GM21786 (cell line): Measurements from ENCODE around the gene MAP3K7CL.
"Not testable (repeated sequence)": the region's sequence is repeated elsewhere in the genome, so short reads cannot be mapped to it uniquely, and the experiment has no call there.

Source experiments
- ATAC-seq: cut with Tn5 transposase; IDR thresholded peaks from one replicate; pipeline ENCODE4 v1.9.1; 2021; ENCODE audit not compliant: unreplicated experiment

Gene MAP3K7CL

DNA sequence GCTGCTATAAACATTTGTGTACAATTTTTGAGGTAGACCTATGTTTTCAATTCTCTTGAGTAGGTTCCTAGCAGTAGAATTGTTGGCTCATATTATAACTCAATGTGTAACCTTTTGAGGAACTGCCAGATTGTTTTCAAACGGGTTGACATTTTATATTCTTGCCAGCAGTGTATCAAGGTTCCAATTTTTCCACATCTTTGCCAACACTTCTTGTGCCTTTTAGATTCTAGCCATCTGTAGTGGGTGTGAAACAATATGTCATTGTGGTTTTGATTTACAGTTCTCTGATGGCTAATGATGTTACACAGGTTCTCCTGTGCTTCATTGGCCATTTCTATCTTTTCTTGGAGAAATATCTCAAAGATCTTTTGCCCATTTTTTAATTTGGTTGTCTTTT lies 36.4 kb downstream of the MAP3K7CL start:
- ATAC-seq: no peak

DNA sequence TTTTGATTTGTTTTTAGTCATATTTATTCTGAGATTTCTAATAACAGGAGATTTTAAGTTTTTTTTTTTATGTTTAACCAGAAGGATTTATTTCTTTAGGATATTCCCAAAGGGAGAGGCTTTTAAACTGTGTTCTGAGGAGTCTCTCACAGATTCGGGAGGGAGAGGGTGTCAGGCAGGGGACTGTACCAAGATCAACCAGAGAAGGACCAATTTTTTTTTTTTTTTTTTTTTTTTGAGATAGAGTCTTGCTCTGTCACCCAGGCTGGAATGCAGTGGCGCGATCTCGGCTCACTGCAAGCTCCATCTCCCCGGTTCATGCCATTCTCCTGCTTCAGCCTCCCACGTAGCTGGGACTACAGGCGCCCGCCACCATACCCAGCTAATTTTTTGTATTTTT lies 37.0 kb downstream of the MAP3K7CL start:
- not testable (repeated sequence) for ATAC-seq

DNA sequence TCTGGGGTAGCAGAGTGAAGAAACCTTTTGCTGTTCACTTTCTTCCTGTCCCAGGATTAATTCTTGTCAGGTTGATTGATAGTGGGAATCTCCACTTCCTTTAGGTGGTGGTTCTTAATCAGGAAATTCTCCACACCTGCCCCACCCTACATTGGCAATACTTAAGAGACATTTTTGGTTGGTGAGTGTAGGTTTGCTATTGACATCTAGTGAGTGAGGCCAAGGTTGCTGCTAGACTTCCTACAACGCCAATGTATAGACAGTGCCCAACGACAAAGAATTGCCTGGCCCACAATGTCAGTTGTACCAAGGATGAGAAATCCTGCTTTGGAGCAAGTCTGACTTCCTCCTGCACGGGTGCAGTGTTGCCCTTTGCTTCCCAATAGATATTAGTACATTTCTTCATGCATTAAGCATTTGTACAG lies 38.5 kb downstream of the MAP3K7CL start:
- no peak for ATAC-seq

DNA sequence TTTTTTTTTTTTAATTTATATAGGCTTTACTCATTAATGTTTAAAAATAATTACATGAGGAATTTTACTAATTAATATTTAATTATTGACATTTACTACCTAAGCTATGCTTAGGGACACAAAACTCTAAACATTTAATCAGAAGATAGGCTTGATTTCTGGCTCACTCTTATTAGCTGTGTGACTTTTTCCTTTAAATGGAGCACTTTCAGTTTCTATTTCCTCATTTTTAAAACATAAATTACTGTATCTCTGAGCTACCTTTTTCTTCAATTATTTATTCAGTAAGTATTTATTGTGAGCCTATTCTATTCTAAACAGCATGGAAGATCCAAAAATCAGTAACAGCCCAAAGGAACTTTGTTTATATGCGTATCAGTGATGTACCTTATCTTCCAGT lies 40.5 kb downstream of the MAP3K7CL start:
- no peak for ATAC-seq

DNA sequence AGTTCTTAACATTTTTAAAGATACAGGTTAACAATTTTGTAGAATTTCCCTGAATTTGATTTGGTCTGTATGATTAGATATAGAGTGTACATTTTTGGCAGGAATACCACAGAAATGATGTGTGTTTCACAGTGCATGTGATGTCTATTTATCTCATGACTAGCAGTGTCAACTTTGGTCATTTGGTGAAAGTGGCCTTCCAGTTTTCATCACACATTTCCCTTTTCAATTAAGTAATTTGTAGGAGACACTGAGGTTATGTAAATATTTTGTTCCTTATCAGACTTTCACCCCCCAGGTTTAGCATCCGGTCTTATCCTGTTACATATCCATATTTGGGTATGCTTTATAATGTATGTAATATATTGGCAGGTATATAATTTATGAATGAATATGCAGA lies 41.8 kb downstream of the MAP3K7CL start:
- ATAC-seq: no peak

DNA sequence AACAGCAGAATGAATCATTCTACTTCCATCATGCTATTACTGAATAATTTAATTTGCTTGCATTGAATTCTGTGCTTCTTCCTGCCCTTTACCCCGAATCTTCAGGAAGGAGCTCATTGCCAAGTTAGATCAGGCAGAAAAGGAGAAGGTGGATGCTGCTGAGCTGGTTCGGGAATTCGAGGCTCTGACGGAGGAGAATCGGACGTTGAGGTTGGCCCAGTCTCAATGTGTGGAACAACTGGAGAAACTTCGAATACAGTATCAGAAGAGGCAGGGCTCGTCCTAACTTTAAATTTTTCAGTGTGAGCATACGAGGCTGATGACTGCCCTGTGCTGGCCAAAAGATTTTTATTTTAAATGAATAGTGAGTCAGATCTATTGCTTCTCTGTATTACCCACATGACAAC lies 44.2 kb downstream of the MAP3K7CL start:
- ATAC-seq: no peak

DNA sequence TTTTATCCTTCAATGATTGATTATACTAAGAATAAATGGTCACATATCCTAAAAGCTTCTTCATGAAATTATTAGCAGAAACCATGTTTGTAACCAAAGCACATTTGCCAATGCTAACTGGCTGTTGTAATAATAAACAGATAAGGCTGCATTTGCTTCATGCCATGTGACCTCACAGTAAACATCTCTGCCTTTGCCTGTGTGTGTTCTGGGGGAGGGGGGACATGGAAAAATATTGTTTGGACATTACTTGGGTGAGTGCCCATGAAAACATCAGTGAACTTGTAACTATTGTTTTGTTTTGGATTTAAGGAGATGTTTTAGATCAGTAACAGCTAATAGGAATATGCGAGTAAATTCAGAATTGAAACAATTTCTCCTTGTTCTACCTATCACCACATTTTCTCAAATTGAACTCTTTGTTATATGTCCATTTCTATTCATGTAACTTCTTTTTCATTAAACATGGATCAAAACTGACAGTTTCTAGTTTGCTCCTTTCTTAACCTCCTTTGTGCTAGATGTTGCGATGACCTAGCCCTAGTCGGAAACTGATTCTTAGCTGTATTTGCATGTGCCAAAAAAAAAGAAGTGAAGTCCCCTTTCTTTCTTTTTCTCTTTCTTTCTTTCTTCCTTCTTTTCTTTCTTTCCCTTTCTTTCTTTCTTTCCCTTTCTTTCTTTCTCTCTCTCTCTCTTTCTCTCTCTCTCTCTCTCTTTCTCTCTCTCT lies 45.1 kb downstream of the MAP3K7CL start:
- ATAC-seq: no peak

DNA sequence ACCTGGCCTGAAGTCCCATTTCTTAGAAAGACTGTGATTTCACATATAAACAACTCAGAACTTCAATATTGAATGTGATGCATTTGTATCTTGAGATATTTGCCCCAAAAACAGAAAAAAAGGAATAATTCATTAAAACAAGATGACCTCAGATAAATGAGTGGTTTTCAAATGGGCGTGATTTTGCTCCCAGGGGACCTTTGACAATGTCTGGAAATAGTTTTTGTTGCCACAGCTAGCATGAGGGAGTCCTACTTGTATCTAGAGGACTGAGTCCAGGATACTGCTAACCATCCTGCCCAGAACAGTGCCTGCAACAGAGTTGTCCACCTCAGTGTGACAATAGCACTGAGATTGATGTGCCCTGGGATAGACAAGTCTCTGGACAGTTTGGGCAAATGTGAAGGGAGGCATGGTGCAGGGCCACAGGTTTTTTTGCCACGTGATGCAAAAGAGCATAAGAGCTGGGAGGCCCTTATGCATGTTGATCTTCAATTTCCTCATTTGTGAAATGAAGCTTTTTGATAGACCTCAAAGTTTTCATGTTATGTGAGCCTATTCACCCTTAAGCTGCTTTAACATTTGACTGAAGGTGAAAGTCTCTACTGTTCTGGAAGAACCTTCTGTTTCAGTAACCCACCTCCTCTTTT lies 46.2 kb downstream of the MAP3K7CL start:
- no peak for ATAC-seq

DNA sequence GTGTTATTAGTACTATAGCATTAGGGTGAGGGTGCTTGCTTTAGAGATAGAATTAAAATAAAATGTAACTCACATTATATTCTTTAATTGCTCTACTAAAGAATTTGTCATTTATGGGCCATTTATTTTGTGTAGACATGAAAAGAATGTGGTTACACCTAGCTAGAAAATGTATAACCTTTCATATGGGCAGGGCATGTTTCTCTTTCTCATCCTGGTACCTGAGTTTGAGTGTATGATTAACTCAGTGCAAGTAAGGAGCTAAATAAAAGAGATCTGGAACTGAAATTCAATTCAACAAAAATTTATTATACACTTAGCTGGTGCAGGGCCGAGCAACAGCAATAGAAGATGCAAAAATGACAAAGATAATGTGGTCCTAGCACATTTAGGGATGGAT lies 47.4 kb downstream of the MAP3K7CL start:
- no peak for ATAC-seq

DNA sequence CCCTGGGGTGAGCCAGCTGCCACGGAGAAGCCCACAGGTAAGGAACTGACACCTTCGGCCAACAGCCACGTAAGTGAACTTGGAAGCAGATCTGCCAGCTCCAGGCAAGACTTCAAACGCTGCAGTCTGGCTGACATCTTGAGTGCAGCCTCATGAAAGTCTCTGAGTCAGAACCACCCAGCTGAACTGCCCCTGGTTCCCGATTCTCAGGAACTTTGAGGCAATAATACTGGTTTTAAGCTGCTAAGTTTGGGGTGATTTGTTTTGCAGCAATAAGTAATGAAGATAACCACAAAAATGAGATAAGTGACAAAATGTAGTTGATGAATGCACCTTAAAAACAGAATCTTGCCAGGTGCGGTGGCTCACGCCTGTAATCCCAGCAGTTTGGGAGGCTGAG lies 48.5 kb downstream of the MAP3K7CL start:
- ATAC-seq: no peak

DNA sequence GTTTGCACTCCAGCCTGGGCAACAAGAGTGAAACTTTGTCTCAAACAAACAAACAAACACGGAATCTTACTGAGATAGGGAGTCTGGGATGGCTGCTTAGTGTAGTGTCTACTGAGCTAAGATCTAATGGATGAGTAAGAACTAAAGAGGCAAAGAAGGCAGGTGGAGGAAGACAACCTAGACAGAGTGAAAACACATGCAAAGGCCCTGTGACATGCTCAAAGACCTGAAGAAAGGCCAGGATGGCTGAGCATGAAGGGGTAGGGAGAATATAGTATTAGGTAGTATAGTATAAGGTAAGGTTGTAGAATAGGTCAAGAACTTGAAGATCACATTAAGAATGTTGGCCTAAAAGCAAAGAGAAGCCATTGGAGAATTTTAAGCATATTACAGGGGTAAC lies 49.1 kb downstream of the MAP3K7CL start:
- ATAC-seq: no peak

DNA sequence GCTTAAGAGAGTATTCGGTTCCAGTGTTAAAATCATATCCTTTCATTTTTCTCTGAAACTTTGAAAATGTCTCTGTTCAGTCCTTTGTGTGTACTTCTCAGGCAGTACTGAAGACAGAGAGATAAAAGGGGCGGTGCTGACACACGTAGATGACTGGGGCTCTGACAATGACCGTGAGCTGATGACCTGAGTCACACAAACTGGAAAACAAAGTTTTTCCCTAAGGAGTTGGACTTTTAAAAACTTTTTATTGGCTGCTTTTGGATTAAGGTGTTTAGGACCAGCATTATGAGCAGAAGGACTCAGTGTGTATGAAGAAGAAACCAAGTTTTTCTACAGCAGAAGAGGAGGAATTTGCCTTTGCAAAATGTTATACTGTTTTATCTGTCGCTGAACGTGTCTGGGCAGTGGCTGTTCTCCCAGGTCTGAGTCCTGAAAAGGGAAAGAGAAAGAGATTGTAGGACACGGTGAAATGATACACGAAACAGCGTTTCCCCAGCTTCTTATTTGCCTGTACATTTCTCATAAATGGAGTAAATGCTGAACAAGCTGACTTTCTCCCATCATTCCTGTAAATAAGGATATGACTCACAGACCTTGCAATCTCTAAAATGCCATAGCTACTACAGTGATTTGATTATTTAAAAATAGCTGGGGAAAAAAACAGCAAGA lies 51.5 kb downstream of the MAP3K7CL start:
- no peak for ATAC-seq

DNA sequence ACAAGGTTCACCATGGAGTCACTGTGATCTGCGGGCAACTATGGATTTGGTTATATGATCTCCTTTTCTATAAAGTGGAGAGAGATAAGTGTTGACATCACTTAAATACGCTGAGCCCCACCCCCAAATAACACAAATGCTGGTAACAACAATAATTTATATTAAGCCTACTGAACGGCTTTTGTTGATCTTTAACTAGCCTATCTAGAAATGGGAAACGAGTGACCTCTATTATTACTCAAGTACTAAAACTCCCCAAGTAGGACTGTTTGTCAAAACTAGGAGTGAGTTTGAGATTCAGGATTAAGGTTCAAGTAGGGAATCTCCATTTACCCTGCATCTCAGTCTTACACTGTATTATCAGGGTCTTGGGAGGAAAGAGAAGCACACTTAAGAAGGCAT lies 52.2 kb downstream of the MAP3K7CL start:
- no peak for ATAC-seq

DNA sequence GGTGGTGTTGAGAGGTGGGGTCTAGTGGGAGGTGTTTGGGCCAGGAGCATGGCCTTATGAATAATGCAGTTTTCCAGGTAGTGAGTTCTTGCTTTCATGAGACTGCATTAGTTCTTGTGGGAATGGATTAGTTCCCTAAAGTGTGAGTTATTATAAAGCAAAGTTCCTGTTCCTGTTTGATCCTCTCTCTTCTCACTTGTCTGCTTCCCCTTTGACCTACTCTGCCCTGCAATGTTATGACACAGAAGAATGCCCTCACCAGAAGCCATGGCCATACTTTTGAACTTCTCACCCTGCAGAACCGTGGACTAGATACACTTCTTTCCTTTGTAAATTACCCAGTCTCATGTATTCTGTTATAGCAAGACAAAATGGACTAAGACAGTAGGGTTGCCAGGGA lies 53.6 kb downstream of the MAP3K7CL start:
- ATAC-seq: no peak

DNA sequence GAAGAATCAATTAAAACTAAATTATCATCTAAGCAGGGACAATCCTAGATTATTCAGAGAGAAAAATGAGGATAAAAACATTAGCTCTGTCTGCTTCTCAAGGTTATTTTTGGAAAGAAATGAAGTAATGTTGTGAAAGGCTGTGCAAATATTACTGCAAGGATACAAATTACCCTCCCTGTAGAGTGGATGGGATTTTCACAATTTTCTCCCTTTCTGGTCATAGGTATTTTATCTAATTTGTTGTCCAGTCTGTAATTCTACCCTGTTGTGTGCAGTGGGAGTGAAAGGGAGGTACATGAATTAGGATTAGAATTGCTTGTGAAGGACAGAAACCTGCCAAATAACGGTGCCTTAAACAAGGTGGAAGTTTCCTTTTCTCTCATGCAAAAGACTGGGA lies 54.7 kb downstream of the MAP3K7CL start:
- no peak for ATAC-seq

DNA sequence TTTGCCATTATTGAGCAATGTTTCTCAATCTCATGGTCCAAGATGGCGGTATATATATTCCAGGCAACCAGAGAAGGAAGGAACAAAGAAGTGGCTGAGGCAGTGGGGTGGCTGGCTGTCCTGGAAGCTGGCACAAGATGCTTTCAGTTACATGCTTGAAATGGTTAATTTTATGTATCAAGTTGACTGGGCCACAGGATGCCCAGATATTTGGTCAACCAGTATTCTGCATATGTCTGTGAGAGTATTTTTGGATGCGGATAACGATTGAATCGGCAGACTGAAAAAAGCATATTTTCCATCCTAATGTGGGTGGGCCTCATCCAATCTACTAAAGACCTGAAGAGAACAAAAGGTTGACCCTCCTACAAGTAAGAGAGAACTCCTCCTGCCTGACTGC lies 55.2 kb downstream of the MAP3K7CL start:
- no peak for ATAC-seq

DNA sequence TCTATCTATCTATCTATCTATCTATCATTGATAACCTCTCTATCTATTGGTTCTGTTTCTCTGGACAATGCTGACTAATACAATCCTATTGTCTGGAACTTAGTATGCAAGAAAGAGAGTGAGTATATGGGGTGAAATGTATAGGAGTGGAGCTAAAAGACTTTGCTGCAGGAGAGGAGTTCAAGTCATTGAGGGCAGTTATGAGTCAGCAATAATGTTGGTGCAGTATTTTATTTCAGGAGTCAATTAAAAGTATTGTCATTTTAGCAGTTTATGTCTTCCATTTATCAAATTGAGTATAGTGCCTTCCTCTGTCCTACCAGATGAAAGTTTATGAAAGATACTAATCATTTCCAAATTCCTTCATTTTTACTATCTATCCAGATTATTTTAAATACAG lies 55.8 kb downstream of the MAP3K7CL start:
- ATAC-seq: no peak

DNA sequence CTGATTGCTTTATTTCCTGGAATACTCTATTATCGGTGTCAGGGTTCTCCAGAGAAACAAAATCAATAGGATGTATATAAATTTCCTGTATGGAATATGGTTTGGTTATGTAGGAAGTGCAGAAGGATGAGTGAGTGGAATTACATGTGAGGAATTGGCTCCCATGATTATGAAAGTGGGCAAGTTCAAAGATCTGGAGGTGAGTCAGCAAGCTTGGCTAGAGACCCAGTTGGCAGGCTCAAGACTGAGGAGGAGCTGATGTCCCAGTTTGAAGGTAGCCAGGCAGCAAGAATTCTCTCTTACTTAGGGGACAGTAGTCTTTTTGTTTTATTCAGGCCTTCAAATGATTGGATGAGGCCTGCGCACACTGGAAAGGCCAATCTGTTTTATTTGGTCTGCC lies 57.5 kb downstream of the MAP3K7CL start:
- no peak for ATAC-seq

DNA sequence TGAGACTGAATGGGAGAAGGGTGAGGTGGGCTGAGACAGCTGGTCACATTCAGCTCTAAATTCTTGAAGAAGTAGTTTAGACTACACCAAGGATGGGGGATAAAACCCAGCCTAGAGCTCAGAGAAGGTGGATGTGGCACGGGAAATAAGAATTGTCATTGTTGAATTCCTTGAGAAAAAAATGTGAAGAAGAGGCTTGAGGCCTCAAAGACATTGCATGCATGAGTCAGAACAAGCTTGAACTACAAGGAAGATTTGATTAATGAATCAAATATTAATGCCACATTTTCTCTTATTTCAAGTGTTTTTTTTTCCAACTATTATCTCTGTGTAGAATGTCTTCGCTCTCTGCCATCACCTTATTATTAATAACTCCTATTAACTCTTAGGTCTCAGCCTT lies 58.9 kb downstream of the MAP3K7CL start:
- ATAC-seq: no peak

DNA sequence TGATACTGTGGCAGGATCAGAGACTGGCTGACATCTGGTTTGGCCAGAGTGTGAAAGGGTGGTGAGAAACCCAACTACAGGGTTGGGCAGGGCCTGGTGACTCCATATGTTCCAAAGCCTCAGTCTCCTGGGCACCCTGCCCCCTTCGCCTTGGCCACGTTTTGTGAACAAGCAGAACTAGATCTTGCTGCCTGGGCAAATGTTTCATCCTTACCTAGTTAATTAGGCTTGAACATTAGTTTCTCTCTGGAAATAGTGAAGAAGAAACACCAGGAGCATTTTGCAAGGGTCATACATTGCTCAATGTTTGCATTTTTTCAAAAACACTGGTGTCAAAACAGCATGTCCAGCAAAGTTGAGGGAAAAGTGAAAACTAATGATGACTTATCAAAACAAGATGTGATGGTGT lies 60.5 kb downstream of the MAP3K7CL start:
- no peak for ATAC-seq

DNA sequence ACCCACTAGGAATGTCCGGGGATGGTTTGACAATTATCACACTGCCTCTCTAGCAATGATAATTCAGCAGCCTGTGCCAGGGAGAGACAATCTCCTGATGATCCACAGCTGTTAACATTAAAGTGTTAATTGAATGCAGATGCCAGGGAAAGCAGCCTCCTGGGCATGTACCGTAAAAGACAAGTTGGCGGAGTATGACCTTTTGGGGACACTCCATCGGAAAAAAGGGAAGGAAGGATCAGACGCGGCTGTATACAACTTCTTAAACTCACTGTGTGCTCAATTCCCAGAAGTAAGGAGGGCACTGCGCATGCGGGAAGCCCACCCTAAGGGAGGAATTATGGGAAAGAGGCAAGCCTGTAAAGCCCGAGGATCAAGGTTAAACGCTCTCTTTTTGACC lies 62.6 kb downstream of the MAP3K7CL start:
- no peak for ATAC-seq

DNA sequence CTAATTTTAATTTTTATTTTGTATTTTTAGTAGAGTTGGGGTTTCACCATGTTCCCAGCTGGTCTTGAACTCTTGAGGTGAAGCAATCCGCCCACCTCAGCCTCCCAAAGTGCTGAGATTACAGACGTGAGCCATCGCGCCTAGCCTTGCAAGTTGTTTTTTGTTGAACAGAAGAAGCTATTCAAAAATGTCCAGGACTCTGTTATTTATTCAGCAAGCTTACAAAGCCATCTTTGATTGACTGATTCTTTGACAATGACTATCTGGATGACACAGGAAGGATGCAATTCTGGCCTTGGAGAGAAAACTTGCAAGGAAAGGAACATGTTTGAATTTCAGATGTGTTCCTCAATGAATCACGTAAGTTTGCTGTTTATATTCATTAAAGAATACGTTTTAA lies 63.5 kb downstream of the MAP3K7CL start:
- no peak for ATAC-seq
